Measurements from ENCODE around the gene HLCS.

The HLCS gene

GRCh38 chr21:36743008-36743407, 223.5 kb downstream of the HLCS start:
- Histone ChIP-seq H3K27me3 (peaks cover 0 to 21% of the 10 kb centered on the region in 2 donors), H3K4me3 (no peak overlapping the region), H3K4me1 (peaks cover 0 to 19% (median 6%) of the 10 kb centered on the region in 4 donors), H3K27ac (no peak overlapping the region), H3K9me3 (no peaks in the 10 kb centered on the region), H3K36me3 (no peaks in the 10 kb centered on the region)
- no peak for DNase-seq
- intact Hi-C loops (cut with DNase I; ENCODE audit: low total_unique reads) = no loop called here
- no peak for TF ChIP-seq CTCF (IDR thresholded peaks at IDR 0.05)

GRCh38 chr21:36741506-36741905, 225.0 kb downstream of the HLCS start:
- no peak for DNase-seq
- Histone ChIP-seq H3K27me3 (peaks cover 0 to 12% of the 10 kb centered on the region in 2 donors), H3K9me3 (no peaks in the 10 kb centered on the region), H3K4me3 (no peak overlapping the region), H3K4me1 (peaks cover 0 to 12% (median 0%) of the 10 kb centered on the region in 4 donors), H3K27ac (no peak overlapping the region), H3K36me3 (no peaks in the 10 kb centered on the region)
- TF ChIP-seq CTCF (IDR thresholded peaks at IDR 0.05) = no peak
- intact Hi-C loops (cut with DNase I; ENCODE audit: low total_unique reads) = no loop called here

- TF ChIP-seq CTCF (IDR thresholded peaks at IDR 0.05) = no peak
- DNase-seq = no peak
- no peak overlapping the region for H3K27ac ChIP-seq
- H3K27me3 ChIP-seq = peaks cover 0 to 20% of the 10 kb centered on the region in 2 donors
- peaks cover 0 to 6% (median 0%) of the 10 kb centered on the region in 3 donors for H3K9me3 ChIP-seq
- H3K4me1 ChIP-seq = no peaks in the 10 kb centered on the region
- intact Hi-C loops (cut with DNase I; ENCODE audit: low total_unique reads) = no loop called here
- no peaks in the 10 kb centered on the region for H3K36me3 ChIP-seq
- no peak overlapping the region for H3K4me3 ChIP-seq
Observed at GRCh38 chr21:36738489-36739126, 227.9 kb downstream of the HLCS start.

GRCh38 chr21:36735724-36736320, 230.6 kb downstream of the HLCS start:
- Histone ChIP-seq H3K36me3 (no peaks in the 10 kb centered on the region), H3K9me3 (peaks cover 0 to 6% (median 0%) of the 10 kb centered on the region in 3 donors), H3K27ac (no peak overlapping the region), H3K4me1 (no peaks in the 10 kb centered on the region), H3K4me3 (no peak overlapping the region), H3K27me3 (peaks cover 0 to 27% of the 10 kb centered on the region in 2 donors)
- DNase-seq = peak in 1 of 2 donors; percentile 52
- no peak for TF ChIP-seq CTCF (IDR thresholded peaks at IDR 0.05)
- intact Hi-C loops (cut with DNase I; ENCODE audit: low total_unique reads) = no loop called here

GRCh38 chr21:36735201-36735515, 231.3 kb downstream of the HLCS start:
- Histone ChIP-seq H3K4me3 (no peak overlapping the region), H3K27ac (no peak overlapping the region), H3K27me3 (peaks cover 0 to 32% of the 10 kb centered on the region in 2 donors), H3K9me3 (peaks cover 0 to 6% (median 0%) of the 10 kb centered on the region in 3 donors), H3K36me3 (no peaks in the 10 kb centered on the region), H3K4me1 (no peaks in the 10 kb centered on the region)
- intact Hi-C loops (cut with DNase I; ENCODE audit: low total_unique reads) = no loop called here
- TF ChIP-seq CTCF (IDR thresholded peaks at IDR 0.05) = no peak
- DNase-seq = peak in 1 of 2 donors; percentile 48
